ENCODE results near the gene BRSK1. TPM values are rescaled to one million over a fixed set of nuclear protein-coding genes. Genes with fewer than 3 reads are reported as not detected.
A peak's percentile ranks its signal among the peaks of the same experiment; 100 is the strongest.

BRSK1 gene
- total RNA-seq, 1 donor from 2014 or later = 223 TPM

GRCh38 chr19:55284405-55285058, 735 bp downstream of the BRSK1 start:
- TF ChIP-seq CTCF (IDR thresholded peaks at IDR 0.05; ENCODE audit: partially characterized antibody, unreplicated experiment) = no peak
- Mint-ChIP-seq H3K27me3 (ENCODE audit: unreplicated experiment) (peaks cover 10% of the 10 kb centered on the region), H3K4me1 (ENCODE audit: low read depth, unreplicated experiment) (peaks cover 11% of the 10 kb centered on the region), H3K4me3 (ENCODE audit: unreplicated experiment) (peak overlapping the region; percentile 88), H3K27ac (ENCODE audit: unreplicated experiment) (peak overlapping the region; percentile 79), H3K9me3 (ENCODE audit: unreplicated experiment) (peaks cover 19% of the 10 kb centered on the region), H3K36me3 (ENCODE audit: unreplicated experiment) (no peaks in the 10 kb centered on the region)
- peak; percentile 49 for DNase-seq

DNA sequence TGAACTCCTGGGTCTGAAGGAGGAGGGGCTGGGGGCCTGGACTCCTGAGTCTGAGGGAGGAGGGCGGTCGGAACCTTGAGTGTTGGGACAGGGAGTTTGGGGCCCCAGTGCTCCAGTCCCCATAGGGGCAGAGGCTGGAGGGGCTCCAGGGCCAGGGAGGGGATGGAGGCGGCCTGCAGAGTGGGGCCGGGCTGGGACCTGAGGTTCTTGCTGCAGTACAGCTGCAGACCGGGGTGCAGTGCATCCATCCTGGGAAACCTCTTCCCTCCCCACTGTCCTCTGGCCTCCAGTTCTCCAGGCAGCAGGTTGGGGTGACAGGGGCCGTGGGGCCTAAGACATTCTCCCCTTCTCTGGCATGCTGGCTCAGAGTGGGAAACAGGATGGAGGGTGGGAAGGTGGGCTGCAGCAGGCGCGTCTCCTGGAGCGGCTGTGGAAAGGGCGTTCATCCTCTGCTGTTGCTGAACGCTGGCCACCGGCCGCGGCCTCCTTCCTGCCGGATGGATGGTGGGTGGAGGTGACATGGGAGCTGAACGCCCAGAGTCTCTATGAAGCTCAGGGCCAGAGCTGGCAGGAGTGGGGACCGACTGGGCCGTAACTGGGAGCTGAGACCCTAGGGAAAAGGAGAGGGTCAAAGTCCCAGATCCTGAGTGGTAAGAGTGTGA, 1.6 kb downstream of the BRSK1 start:
- Mint-ChIP-seq H3K4me1 (ENCODE audit: low read depth, unreplicated experiment) (peaks cover 11% of the 10 kb centered on the region), H3K4me3 (ENCODE audit: unreplicated experiment) (peak overlapping the region; percentile 88), H3K36me3 (ENCODE audit: unreplicated experiment) (no peaks in the 10 kb centered on the region), H3K9me3 (ENCODE audit: unreplicated experiment) (peaks cover 19% of the 10 kb centered on the region), H3K27ac (ENCODE audit: unreplicated experiment) (peak overlapping the region; percentile 79), H3K27me3 (ENCODE audit: unreplicated experiment) (peaks cover 10% of the 10 kb centered on the region)
- TF ChIP-seq CTCF (IDR thresholded peaks at IDR 0.05; ENCODE audit: partially characterized antibody, unreplicated experiment) = no peak
- DNase-seq = peak; percentile 49

DNA sequence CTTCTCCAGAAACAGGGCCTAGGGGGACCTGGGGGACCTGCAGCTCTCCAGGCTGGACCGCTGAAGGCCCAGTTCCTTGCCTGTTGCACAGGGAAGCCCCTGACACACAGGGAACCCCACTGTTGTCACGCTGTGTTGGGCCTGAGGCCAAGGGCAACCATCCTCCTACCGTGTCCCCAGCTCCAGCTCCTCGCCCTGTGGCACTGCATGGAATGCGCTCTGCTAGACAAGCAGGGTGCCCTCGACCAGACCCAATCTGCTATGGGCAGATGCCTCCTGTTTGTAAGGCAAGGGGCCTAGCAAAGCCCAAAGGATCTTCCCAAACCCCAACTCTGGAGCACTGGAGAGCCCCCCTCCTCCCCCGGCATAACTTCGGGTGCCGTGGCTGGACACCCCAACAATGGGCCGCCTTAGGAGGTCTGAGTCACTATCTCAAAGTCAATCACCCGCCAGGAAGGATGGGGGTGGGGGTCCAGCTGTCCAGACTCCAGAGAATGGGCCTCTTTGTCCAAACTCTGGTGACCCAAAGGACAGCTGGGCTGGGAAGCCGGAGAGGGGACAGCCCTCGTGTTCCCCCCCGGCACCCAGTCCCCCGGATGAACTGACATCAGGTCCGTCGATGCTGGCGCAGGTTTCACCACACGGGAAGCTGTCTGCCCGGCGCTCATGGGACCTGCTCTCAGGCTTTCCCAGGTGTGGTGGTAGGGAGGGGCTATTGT, 3.7 kb downstream of the BRSK1 start:
- no peak overlapping the region for H3K27ac Mint-ChIP-seq (ENCODE audit: unreplicated experiment)
- no peak overlapping the region for H3K4me3 Mint-ChIP-seq (ENCODE audit: unreplicated experiment)
- no peak for TF ChIP-seq CTCF (IDR thresholded peaks at IDR 0.05; ENCODE audit: partially characterized antibody, unreplicated experiment)
- peaks cover 11% of the 10 kb centered on the region for H3K9me3 Mint-ChIP-seq (ENCODE audit: unreplicated experiment)
- peaks cover 10% of the 10 kb centered on the region for H3K4me1 Mint-ChIP-seq (ENCODE audit: low read depth, unreplicated experiment)
- DNase-seq = no peak
- no peaks in the 10 kb centered on the region for H3K36me3 Mint-ChIP-seq (ENCODE audit: unreplicated experiment)
- H3K27me3 Mint-ChIP-seq (ENCODE audit: unreplicated experiment) = peaks cover 13% of the 10 kb centered on the region

DNA sequence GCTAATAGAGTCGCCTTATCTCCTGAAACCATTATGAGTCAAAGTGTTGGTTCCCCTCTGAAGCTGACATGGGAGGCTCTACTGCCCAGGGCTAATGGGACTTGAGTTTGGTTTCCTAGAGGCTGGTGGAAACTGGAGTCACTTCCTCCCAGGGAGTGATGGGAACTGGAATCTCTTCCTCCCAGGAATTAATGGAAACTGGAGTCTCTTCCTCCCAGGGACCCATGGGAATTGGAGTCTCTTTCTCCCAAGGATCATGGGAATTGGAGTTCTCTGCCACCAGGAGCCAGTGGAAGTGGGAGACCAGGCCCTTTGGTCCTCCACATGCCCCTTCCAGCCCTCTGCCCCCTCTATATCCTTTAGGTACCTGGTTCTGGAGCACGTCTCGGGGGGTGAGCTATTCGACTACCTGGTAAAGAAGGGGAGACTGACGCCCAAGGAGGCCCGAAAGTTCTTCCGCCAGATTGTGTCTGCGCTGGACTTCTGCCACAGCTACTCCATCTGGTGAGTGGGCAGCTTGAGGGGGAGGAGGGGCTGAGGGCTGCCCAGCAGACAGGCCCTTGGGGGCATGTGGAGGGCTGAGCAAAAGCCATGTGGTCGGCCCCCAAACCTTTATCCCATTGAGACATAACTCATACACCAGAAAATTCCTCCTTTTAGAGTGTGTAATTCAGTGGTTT, 5.5 kb downstream of the BRSK1 start:
- peaks cover 4% of the 10 kb centered on the region for H3K9me3 Mint-ChIP-seq (ENCODE audit: unreplicated experiment)
- DNase-seq = no peak
- no peak for TF ChIP-seq CTCF (IDR thresholded peaks at IDR 0.05; ENCODE audit: partially characterized antibody, unreplicated experiment)
- H3K36me3 Mint-ChIP-seq (ENCODE audit: unreplicated experiment) = no peaks in the 10 kb centered on the region
- H3K4me1 Mint-ChIP-seq (ENCODE audit: low read depth, unreplicated experiment) = peaks cover 4% of the 10 kb centered on the region
- H3K4me3 Mint-ChIP-seq (ENCODE audit: unreplicated experiment) = no peak overlapping the region
- peak overlapping the region; percentile 50 for H3K27ac Mint-ChIP-seq (ENCODE audit: unreplicated experiment)
- peaks cover 5% of the 10 kb centered on the region for H3K27me3 Mint-ChIP-seq (ENCODE audit: unreplicated experiment)

All from glutamatergic neuron (in vitro differentiated cells).